OCI-LY7 (cell line): ENCODE data around the gene SRPK2. TPM values are rescaled to one million over a fixed set of nuclear protein-coding genes. Genes with fewer than 3 reads are reported as not detected.
A peak's percentile ranks its signal among the peaks of the same experiment; 100 is the strongest.

Experiments
- BruUV-seq: library from RNA; stranded (reverse); fragments of 400-500 nt; replicated peaks from 2 replicates; lab custom pipeline; 2021; lab: Mats Ljungman, UMichigan
- CTCF ChIA-PET: fragments of 300-600 bp; sonication (Branson Sonifier 250); formaldehyde crosslinking; loops from one replicate; lab custom pipeline; 2022; ENCODE audit warnings: antibody characterized with exemption; ENCODE audit not compliant: unreplicated experiment; lab: Charles Lee
- POLR2A ChIA-PET: fragments of 300-600 bp; sonication (Branson Sonifier 250); formaldehyde crosslinking; loops from one replicate; lab custom pipeline; 2022; ENCODE audit warnings: antibody characterized with exemption; lab: Charles Lee
- DNase-seq: peaks from one replicate; pipeline ENCODE4 v3.0.0-alpha.2; 2015; ENCODE audit warnings: low spot score
- H2AFZ ChIP-seq: fragments of 200-600 bp; sonication (generic), shearing (Covaris generic); 2 replicates; pipeline ENCODE4 v1.6.1; 2014; ENCODE audit warnings: mild to moderate bottlenecking, antibody characterized with exemption, low read length, moderate library complexity
- H3K27ac ChIP-seq: fragments of 200-600 bp; sonication (generic); 2 replicates; pipeline ENCODE4 v1.5.1; 2014; ENCODE audit warnings: mixed run types, low read depth, mild to moderate bottlenecking, moderate library complexity, low read length, inconsistent platforms; ENCODE audit not compliant: poor library complexity, severe bottlenecking
- H3K36me3 ChIP-seq: fragments of 200-600 bp; sonication (generic); 2 replicates; pipeline ENCODE4 v1.6.1; 2014; ENCODE audit warnings: mild to moderate bottlenecking, antibody characterized with exemption, low read length, moderate library complexity, mixed read lengths; ENCODE audit not compliant: insufficient read depth
- H3K4me1 ChIP-seq: fragments of 200-600 bp; sonication (generic); 2 replicates; pipeline ENCODE4 v1.5.1; 2014; ENCODE audit warnings: mild to moderate bottlenecking, low read length; ENCODE audit not compliant: insufficient read depth, poor library complexity, severe bottlenecking
- H3K4me2 ChIP-seq: fragments of 200-600 bp; sonication (generic); 2 replicates; pipeline ENCODE4 v1.6.1; 2014; ENCODE audit warnings: mild to moderate bottlenecking, low read length
- H3K4me3 ChIP-seq: fragments of 200-600 bp; sonication (generic); 2 replicates; pipeline ENCODE4 v1.5.1; 2014; ENCODE audit warnings: mild to moderate bottlenecking, low read depth, low read length; ENCODE audit not compliant: poor library complexity, severe bottlenecking
- H3K79me2 ChIP-seq: fragments of 200-600 bp; sonication (generic); 2 replicates; pipeline ENCODE4 v1.6.1; 2016; ENCODE audit warnings: low read depth, mild to moderate bottlenecking, low read length, moderate library complexity, mixed read lengths; ENCODE audit not compliant: insufficient read depth
- H3K9me2 ChIP-seq: fragments of 200-600 bp; sonication (generic); 2 replicates; pipeline ENCODE4 v1.6.1; 2016; ENCODE audit warnings: mild to moderate bottlenecking, low read length, mixed read lengths; ENCODE audit not compliant: insufficient read depth
- H3K9me3 ChIP-seq: fragments of 200-600 bp; sonication (generic); 2 replicates; pipeline ENCODE4 v1.6.1; 2014; ENCODE audit warnings: mild to moderate bottlenecking, mixed run types, low read length, mixed read lengths
- H4K20me1 ChIP-seq: fragments of 200-600 bp; sonication (generic); 2 replicates; pipeline ENCODE4 v1.6.1; 2014; ENCODE audit warnings: mild to moderate bottlenecking, antibody characterized with exemption, low read length, moderate library complexity, mixed read lengths; ENCODE audit not compliant: insufficient read depth
- CTCF ChIP-seq: fragments of 200-600 bp; sonication (generic); conservative IDR thresholded peaks from 2 replicates; pipeline ENCODE4 v1.5.1; 2014; ENCODE audit warnings: mild to moderate bottlenecking, antibody characterized with exemption, low read length, moderate library complexity, mixed read lengths
- EZH2phosphoT487 ChIP-seq: fragments of 200-600 bp; sonication (generic); IDR thresholded peaks from 2 replicates; pipeline ENCODE4 v1.6.1; 2018; ENCODE audit warnings: low read depth, borderline replicate concordance, mild to moderate bottlenecking, mixed run types, antibody characterized with exemption, low read length, moderate library complexity, mixed read lengths
- intact Hi-C: fragments of 100-400 bp; cut with micrococcal nuclease; formaldehyde crosslinking; loops from one replicate; pipeline ENCODE4 v1.10.0; 2022; ENCODE audit not compliant: unreplicated experiment
- total RNA-seq, 2 experiments: library from RNA; depleted of rRNA in 1 of 2; stranded (reverse); fragments of >200 nt in 1 of 2; shearing (Covaris generic) in 1 of 2; gene quantifications; 2 replicates each; pipeline ENCODE4 v1.2.3, GENCODE V29; 2014 to 2022

Gene SRPK2
- total RNA-seq, 2 experiments from 2014 or later, result 22.1 to 26.8 TPM

- intact Hi-C loops, result no loop called here
- H3K9me2 ChIP-seq, result no peaks in the 10 kb centered on the region
- BruUV-seq, result no TSS peak
- peak overlapping the region; percentile 85; the same call in 1 of the 2 replicates for H3K4me2 ChIP-seq
- no peaks in the 10 kb centered on the region for H3K36me3 ChIP-seq
- TF ChIP-seq EZH2phosphoT487 (no peak), CTCF (no peak)
- H3K27ac ChIP-seq, result no peak overlapping the region
- H2AFZ ChIP-seq, result no peak overlapping the region
- H4K20me1 ChIP-seq, result peaks cover under 1% of the 10 kb centered on the region; the same call in 1 of the 2 replicates
- no peak for DNase-seq
- peaks cover 20% of the 10 kb centered on the region for H3K4me1 ChIP-seq
- H3K4me3 ChIP-seq, result no peak overlapping the region
- peaks cover 22% of the 10 kb centered on the region; the same call in 1 of the 2 replicates for H3K79me2 ChIP-seq
- no peaks in the 10 kb centered on the region for H3K9me3 ChIP-seq
- POLR2A ChIA-PET, result interaction anchor here (0.5 to 2.4 kb wide), 2 partner anchors 12 to 21 kb away, joined by 3 to 5 read pairs; no protein-coding TSS in a partner anchor
- CTCF ChIA-PET, result no interaction called here
Measured at GRCh38 chr7:105267244-105267643, 121.5 kb downstream of the SRPK2 start.

GRCh38 chr7:105264707-105265106 lies 124.0 kb downstream of the SRPK2 start:
- BruUV-seq, result no TSS peak
- POLR2A ChIA-PET, result interaction anchor here (0.6 to 1.1 kb wide), 2 partner anchors 16 to 202 kb away, joined by 3 read pairs; no protein-coding TSS in a partner anchor
- H3K27ac ChIP-seq, result no peak overlapping the region

More at GRCh38 chr7:105264707-105265106, 124.0 kb downstream of the SRPK2 start:
- TF ChIP-seq EZH2phosphoT487 (no peak), CTCF (no peak)
- Histone ChIP-seq H2AFZ (no peak overlapping the region), H3K79me2 (peaks cover 18% of the 10 kb centered on the region; the same call in 1 of the 2 replicates), H4K20me1 (peaks cover 7% of the 10 kb centered on the region; the same call in 1 of the 2 replicates), H3K9me3 (no peaks in the 10 kb centered on the region), H3K9me2 (no peaks in the 10 kb centered on the region), H3K4me2 (no peak overlapping the region), H3K4me1 (peaks cover 18% of the 10 kb centered on the region), H3K36me3 (no peaks in the 10 kb centered on the region), H3K4me3 (no peak overlapping the region)
- CTCF ChIA-PET, result no interaction called here
- no peak for DNase-seq
- intact Hi-C loops, result no loop called here
